OCI-LY1 (cell line): ENCODE measurements around the gene C17orf58.
A peak's percentile ranks its signal among the peaks of the same experiment; 100 is the strongest.

Source experiments
- CTCF ChIP-seq: fragments of 200-600 bp; sonication (generic), shearing (Covaris generic); IDR thresholded peaks from 2 replicates; pipeline ENCODE4 v1.5.1; 2017; ENCODE audit warnings: mild to moderate bottlenecking, antibody characterized with exemption, low read length, moderate library complexity, mixed read lengths
- EZH2 ChIP-seq: fragments of 200-600 bp; sonication (generic), shearing (Covaris generic); IDR thresholded peaks from 2 replicates; pipeline ENCODE4 v1.8.0; 2017; ENCODE audit warnings: borderline replicate concordance, mixed run types, mild to moderate bottlenecking, antibody characterized with exemption, low read length, moderate library complexity, mixed read lengths

- no peak for TF ChIP-seq EZH2
- peak; percentile 28; the same call in 1 of the 2 replicates for TF ChIP-seq CTCF
Observed at GRCh38 chr17:68019675-68020408, 23.6 kb upstream of the C17orf58 start.
